GM18499 (cell line): ENCODE results near the gene GOSR1.
"Not testable (repeated sequence)": the region's sequence is repeated elsewhere in the genome, so short reads cannot be mapped to it uniquely, and the experiment has no call there.

Source experiments
- ATAC-seq: cut with Tn5 transposase; IDR thresholded peaks from one replicate; pipeline ENCODE4 v1.9.1; 2021; ENCODE audit warnings: moderate number of reproducible peaks; ENCODE audit not compliant: insufficient read depth, unreplicated experiment

The GOSR1 gene

GRCh38 chr17:30541802-30542201, 64.6 kb downstream of the GOSR1 start:
- ATAC-seq: no peak

- no peak for ATAC-seq
Measured at GRCh38 chr17:30543456-30543855, 66.2 kb downstream of the GOSR1 start.

GRCh38 chr17:30545024-30545423, 67.8 kb downstream of the GOSR1 start:
- no peak for ATAC-seq

GRCh38 chr17:30547778-30548573, 70.8 kb downstream of the GOSR1 start:
- ATAC-seq: no peak

GRCh38 chr17:30549181-30549580, 72.0 kb downstream of the GOSR1 start:
- ATAC-seq: not testable (repeated sequence)

- no peak for ATAC-seq
Measured at GRCh38 chr17:30549864-30550511, 72.8 kb downstream of the GOSR1 start.

- no peak for ATAC-seq
Measured at GRCh38 chr17:30550512-30551273, 73.5 kb downstream of the GOSR1 start.

GRCh38 chr17:30551274-30551995, 74.2 kb downstream of the GOSR1 start:
- ATAC-seq: not testable (repeated sequence)

GRCh38 chr17:30551996-30552339, 74.8 kb downstream of the GOSR1 start:
- ATAC-seq: no peak

- no peak for ATAC-seq
Measured at GRCh38 chr17:30552994-30553566, 75.9 kb downstream of the GOSR1 start.

GRCh38 chr17:30553823-30554440, 76.7 kb downstream of the GOSR1 start:
- not testable (repeated sequence) for ATAC-seq

GRCh38 chr17:30554839-30555751, 77.9 kb downstream of the GOSR1 start:
- no peak for ATAC-seq

GRCh38 chr17:30555942-30556341, 78.7 kb downstream of the GOSR1 start:
- no peak for ATAC-seq

- no peak for ATAC-seq
Measured at GRCh38 chr17:30556374-30557332, 79.4 kb downstream of the GOSR1 start.

- no peak for ATAC-seq
Measured at GRCh38 chr17:30557916-30558685, 80.9 kb downstream of the GOSR1 start.

GRCh38 chr17:30558686-30559545, 81.7 kb downstream of the GOSR1 start:
- ATAC-seq: no peak
